Right lobe of liver (tissue), 6 donors: ENCODE data around the gene GRAMD4. TPM values are rescaled to one million over a fixed set of nuclear protein-coding genes. Genes with fewer than 3 reads are reported as not detected.

Source experiments
- ATAC-seq, 4 donors: fragments of 200-7000 bp; cut with Tn5 transposase; one replicate each; pipeline ENCODE4 v1.9.1; 2020; ENCODE audit warnings: mild to moderate bottlenecking in 4 of 4, moderate library complexity in 4 of 4
- DNase-seq, 3 donors: peaks; one replicate each; pipeline ENCODE4 v3.0.0-alpha.2; 2020
- H3K27ac ChIP-seq, 3 donors: fragments of 200-600 bp; one replicate each; pipeline ENCODE4 v1.8.0; 2022
- H3K27me3 ChIP-seq, 2 donors: fragments of 200-600 bp; one replicate each; pipeline ENCODE4 v1.8.0; 2022
- H3K36me3 ChIP-seq, 4 donors: fragments of 200-600 bp; sonication (generic) in 1 of 4; one replicate each; pipeline versions ENCODE4 v1.5.1 to v1.8.0; 2017 to 2022; ENCODE audit warnings: control low read depth in 1 of 4
- H3K4me1 ChIP-seq, 4 donors: fragments of 200-600 bp; sonication (generic) in 1 of 4; one replicate each; pipeline versions ENCODE4 v1.5.1 to v1.8.0; 2017 to 2022; ENCODE audit warnings: control low read depth in 1 of 4
- H3K4me3 ChIP-seq, 3 donors: fragments of 200-600 bp; one replicate each; pipeline ENCODE4 v1.8.0; 2022
- H3K9me3 ChIP-seq, 4 donors: fragments of 200-600 bp; sonication (generic) in 1 of 4; one replicate each; pipeline versions ENCODE4 v1.5.1 to v1.8.0; 2017 to 2022; ENCODE audit warnings: control low read depth in 1 of 4
- POLR2A ChIP-seq: fragments of 450-650 bp; IDR thresholded peaks from one replicate; pipeline ENCODE4 v1.6.1; 2017; ENCODE audit warnings: antibody characterized with exemption, mild to moderate bottlenecking
- WGBS: methylation state at CpG from one replicate; pipeline ENCODE4 v1.1.6; 2018; ENCODE audit warnings: low coverage, low lambda C conversion rate; ENCODE audit not compliant: insufficient coverage; ENCODE audit errors: missing lambda C conversion rate; 5-methylcytosine and 5-hydroxymethylcytosine counted together
- intact Hi-C, 2 donors: fragments of 100-400 bp; cut with DNase I; formaldehyde crosslinking; loops; one replicate each; pipeline versions ENCODE4 v1.11.2 to v1.14.1; 2022
- total RNA-seq, 6 experiments: library from RNA; depleted of rRNA in 2 of 6; stranded (reverse); fragments of >200 nt in 2 of 6; fragmentation: NEBNext Ultra II Directional in 3 of 6; extraction: Animal tissue kit (Norgen Biotek cat#: 25700) in 3 of 6; gene quantifications; one replicate each; pipeline versions ENCODE4 v1.1.0 to v1.2.4, GENCODE V29; 2016 to 2023
- TF ChIP-seq, protein P1 (sequence below), 4 donors: fragments of 200-600 bp in 3 of 4; fragments of 450-650 bp in 1 of 4; IDR thresholded peaks; one replicate each; pipeline versions ENCODE4 v1.5.1 to v1.8.0; 2016 to 2022; ENCODE audit warnings: antibody characterized with exemption in 4 of 4, mild to moderate bottlenecking in 2 of 4
- donor health status: DM: no; HTN: yes; CAD: no.
- donor health status: DM: no; HTN: no; CAD: no.
- donor health status: DM: no; HTN: no; CAD: no.
- donor health status: DM: no; HTN: yes; CAD: no.
- donor health status: DM: no; HTN: yes; CAD: no.

GRAMD4 gene
- total RNA-seq, 6 experiments from 2014 or later, result 29.7 to 72.0 (median 34.8) TPM

GRCh38 chr22:46609724-46610201 lies 10.4 kb upstream of the GRAMD4 start:
- H3K36me3 ChIP-seq, result no peaks in the 10 kb centered on the region
- 94% methylated on average over 3 of the region's 14 CpGs for WGBS
- intact Hi-C loops, result no loop called here
- ATAC-seq (no peak), DNase-seq (no peak)
- no peaks in the 10 kb centered on the region for H3K27me3 ChIP-seq
- no peak overlapping the region for H3K4me3 ChIP-seq
- H3K4me1 ChIP-seq, result peaks cover 0 to 8% (median 0%) of the 10 kb centered on the region in 4 donors
- no peak overlapping the region for H3K27ac ChIP-seq
- no peak for TF ChIP-seq POLR2A
- TF ChIP-seq, protein P1, sequence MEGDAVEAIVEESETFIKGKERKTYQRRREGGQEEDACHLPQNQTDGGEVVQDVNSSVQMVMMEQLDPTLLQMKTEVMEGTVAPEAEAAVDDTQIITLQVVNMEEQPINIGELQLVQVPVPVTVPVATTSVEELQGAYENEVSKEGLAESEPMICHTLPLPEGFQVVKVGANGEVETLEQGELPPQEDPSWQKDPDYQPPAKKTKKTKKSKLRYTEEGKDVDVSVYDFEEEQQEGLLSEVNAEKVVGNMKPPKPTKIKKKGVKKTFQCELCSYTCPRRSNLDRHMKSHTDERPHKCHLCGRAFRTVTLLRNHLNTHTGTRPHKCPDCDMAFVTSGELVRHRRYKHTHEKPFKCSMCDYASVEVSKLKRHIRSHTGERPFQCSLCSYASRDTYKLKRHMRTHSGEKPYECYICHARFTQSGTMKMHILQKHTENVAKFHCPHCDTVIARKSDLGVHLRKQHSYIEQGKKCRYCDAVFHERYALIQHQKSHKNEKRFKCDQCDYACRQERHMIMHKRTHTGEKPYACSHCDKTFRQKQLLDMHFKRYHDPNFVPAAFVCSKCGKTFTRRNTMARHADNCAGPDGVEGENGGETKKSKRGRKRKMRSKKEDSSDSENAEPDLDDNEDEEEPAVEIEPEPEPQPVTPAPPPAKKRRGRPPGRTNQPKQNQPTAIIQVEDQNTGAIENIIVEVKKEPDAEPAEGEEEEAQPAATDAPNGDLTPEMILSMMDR (IDR thresholded peaks at IDR 0.05), result no peak
- no peaks in the 10 kb centered on the region for H3K9me3 ChIP-seq

GRCh38 chr22:46610356-46610755 lies 9.8 kb upstream of the GRAMD4 start:
- Histone ChIP-seq H3K4me3 (no peak overlapping the region), H3K27me3 (no peaks in the 10 kb centered on the region), H3K36me3 (no peaks in the 10 kb centered on the region), H3K4me1 (peaks cover 0 to 8% (median 0%) of the 10 kb centered on the region in 4 donors), H3K9me3 (no peaks in the 10 kb centered on the region), H3K27ac (no peak overlapping the region)
- intact Hi-C loops, result no loop called here
- DNase-seq, result no peak
- TF ChIP-seq POLR2A, result no peak
- TF ChIP-seq, protein P1 (IDR thresholded peaks at IDR 0.05), result no peak
- no peak for ATAC-seq
- WGBS, result 68% methylated on average over 3 of the region's 12 CpGs

- no peaks in the 10 kb centered on the region for H3K36me3 ChIP-seq
- TF ChIP-seq, protein P1 (IDR thresholded peaks at IDR 0.05), result no peak
- H3K9me3 ChIP-seq, result no peaks in the 10 kb centered on the region
- ATAC-seq (no peak), DNase-seq (no peak)
- intact Hi-C loops, result no loop called here
- H3K27ac ChIP-seq, result no peak overlapping the region
- no peak overlapping the region for H3K4me3 ChIP-seq
- peaks cover 0 to 8% (median 0%) of the 10 kb centered on the region in 4 donors for H3K4me1 ChIP-seq
- no peaks in the 10 kb centered on the region for H3K27me3 ChIP-seq
- 94% methylated on average over 5 of the region's 7 CpGs for WGBS
Observed at GRCh38 chr22:46611189-46611588, 9.0 kb upstream of the GRAMD4 start.

GRCh38 chr22:46612341-46612903 lies 7.8 kb upstream of the GRAMD4 start:
- DNase-seq (no peak), ATAC-seq (peak in 1 of 4 donors; percentile 4)
- intact Hi-C loops, result no loop called here
- no peak overlapping the region for H3K4me3 ChIP-seq
- no peak overlapping the region for H3K27ac ChIP-seq
- WGBS, result no CpG with 5 or more reads among the region's 13 CpGs
- H3K36me3 ChIP-seq, result no peaks in the 10 kb centered on the region
- no peaks in the 10 kb centered on the region for H3K27me3 ChIP-seq
- peaks cover 0 to 8% (median 0%) of the 10 kb centered on the region in 4 donors for H3K4me1 ChIP-seq
- no peaks in the 10 kb centered on the region for H3K9me3 ChIP-seq
- no peak for TF ChIP-seq POLR2A
- TF ChIP-seq, protein P1 (IDR thresholded peaks at IDR 0.05), result no peak
